ENCODE data around the gene SLC6A6. TPM values are rescaled to one million over a fixed set of nuclear protein-coding genes. Genes with fewer than 3 reads are reported as not detected.

SLC6A6 gene
- total RNA-seq, 1 experiment from 2014 or later = 211 TPM

- Mint-ChIP-seq H3K4me1 (peaks cover 15% of the 10 kb centered on the region), H3K9me3 (no peaks in the 10 kb centered on the region), H3K36me3 (peaks cover 61% of the 10 kb centered on the region), H3K4me3 (no peak overlapping the region), H3K27me3 (ENCODE audit: low read depth) (no peaks in the 10 kb centered on the region), H3K27ac (no peak overlapping the region)
- TF ChIP-seq RELA (CRISPR knock-in tag; IDR thresholded peaks at IDR 0.05; ENCODE audit: borderline replicate concordance) (no peak), ATF2 (CRISPR knock-in tag; IDR thresholded peaks at IDR 0.05; ENCODE audit: borderline replicate concordance, low read depth) (no peak), ZNF281 (CRISPR knock-in tag; IDR thresholded peaks at IDR 0.05) (no peak), USF2 (CRISPR knock-in tag; IDR thresholded peaks at IDR 0.05) (no peak), ZNF532 (CRISPR knock-in tag; IDR thresholded peaks at IDR 0.05; ENCODE audit: borderline replicate concordance) (no peak), SOX15 (CRISPR knock-in tag; IDR thresholded peaks at IDR 0.05) (no peak), ZNF512 (CRISPR knock-in tag; IDR thresholded peaks at IDR 0.05; ENCODE audit: borderline replicate concordance) (no peak), IRF2 (CRISPR knock-in tag; IDR thresholded peaks at IDR 0.05; ENCODE audit: borderline replicate concordance, low read depth) (no peak), MLX (CRISPR knock-in tag; IDR thresholded peaks at IDR 0.05) (no peak), ATF3 (CRISPR knock-in tag; conservative IDR thresholded peaks at IDR 0.05) (no peak), HMGA2 (CRISPR knock-in tag; IDR thresholded peaks at IDR 0.05) (no peak), FOXK1 (CRISPR knock-in tag; IDR thresholded peaks at IDR 0.05) (no peak), PREB (CRISPR knock-in tag; IDR thresholded peaks at IDR 0.05; ENCODE audit: borderline replicate concordance) (no peak), ZNF219 (CRISPR knock-in tag; IDR thresholded peaks at IDR 0.05; ENCODE audit: borderline replicate concordance) (no peak), OVOL2 (CRISPR knock-in tag; IDR thresholded peaks at IDR 0.05; ENCODE audit: borderline replicate concordance) (no peak), NFE2L1 (CRISPR knock-in tag; IDR thresholded peaks at IDR 0.05) (no peak), ERG (CRISPR knock-in tag; IDR thresholded peaks at IDR 0.05) (no peak)
- CTCF ChIA-PET = no interaction called here
- POLR2A ChIA-PET = no interaction called here
- no peak for ATAC-seq
- no peak for DNase-seq (ENCODE audit: low spot score)
These were observed 51.7 kb downstream of the SLC6A6 start for GRCh38 chr3:14453876-14454638.
